ENCODE measurements around the gene AXL. TPM values are rescaled to one million over a fixed set of nuclear protein-coding genes. Genes with fewer than 3 reads are reported as not detected.
A peak's percentile ranks its signal among the peaks of the same experiment; 100 is the strongest.

Gene AXL
- total RNA-seq, 4 donors from 2014 or later = 19.7 to 52.4 (median 25.6) TPM

- Histone ChIP-seq H3K4me1 (peaks cover 0 to 8% (median 4%) of the 10 kb centered on the region in 4 donors), H3K36me3 (no peaks in the 10 kb centered on the region), H3K4me3 (no peak overlapping the region), H3K27ac (no peak overlapping the region), H3K27me3 (peaks cover 5% of the 10 kb centered on the region), H3K9me3 (no peaks in the 10 kb centered on the region)
- 82 to 100% methylated on average over 1 of the region's 1 CpG for WGBS, 2 donors (ENCODE audit: low coverage in 1 of 2)
- TF ChIP-seq POLR2A (IDR thresholded peaks at IDR 0.05) (no peak), POLR2AphosphoS5 (IDR thresholded peaks at IDR 0.05) (no peak), CTCF (IDR thresholded peaks at IDR 0.05) (no peak), EP300 (IDR thresholded peaks at IDR 0.05; ENCODE audit: low read depth) (no peak)
- no peak for DNase-seq
- in situ Hi-C loops (cut with MboI; ENCODE audit: low pct_ligation_motif_present in 1 of 4, low pct_unique_long_range_greater_than_20kb in 1 of 4, low sequenced_read_pairs in 3 of 4) (loop anchor here in 1 of 4 donors (5.0 kb wide), 1 partner anchor 43 kb away; no protein-coding TSS in a partner anchor), intact Hi-C loops (cut with DNase I; ENCODE audit: low total_unique reads) (no loop called here)
These were observed 4.9 kb upstream of the AXL start for GRCh38 chr19:41214161-41214560.

DNA sequence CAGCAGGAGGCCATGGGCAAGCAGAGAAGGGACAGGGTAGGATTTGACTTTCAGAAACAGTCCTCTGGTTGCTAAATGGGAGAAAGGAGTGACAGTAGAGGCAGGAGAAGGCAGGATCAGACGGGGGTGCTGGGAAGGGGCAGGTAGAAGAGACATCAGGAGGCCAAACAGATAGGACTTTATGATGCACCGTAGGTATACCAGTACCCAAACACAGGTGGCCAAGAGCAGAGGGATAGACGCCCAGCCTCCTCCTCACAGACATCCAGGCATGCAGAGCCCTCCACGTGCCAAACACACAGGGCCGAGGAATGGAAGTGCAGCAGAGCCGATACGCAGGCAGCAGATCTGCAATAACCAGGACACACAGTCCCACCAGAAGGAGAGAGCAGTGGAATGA is 1.3 kb upstream of the AXL start:
- intact Hi-C loops (cut with DNase I; ENCODE audit: low total_unique reads) = no loop called here
- Histone ChIP-seq H3K27ac (peak overlapping the region; percentile 89 to 96 (median 90)), H3K4me3 (no peak overlapping the region), H3K27me3 (peaks cover 29% of the 10 kb centered on the region), H3K4me1 (peaks cover 0 to 28% (median 6%) of the 10 kb centered on the region in 4 donors), H3K9me3 (no peaks in the 10 kb centered on the region), H3K36me3 (no peaks in the 10 kb centered on the region)
- DNase-seq = no peak
- TF ChIP-seq POLR2A (IDR thresholded peaks at IDR 0.05) (no peak), EP300 (IDR thresholded peaks at IDR 0.05; ENCODE audit: low read depth) (no peak), POLR2AphosphoS5 (IDR thresholded peaks at IDR 0.05) (no peak), CTCF (IDR thresholded peaks at IDR 0.05) (no peak)
- in situ Hi-C loops (cut with MboI; ENCODE audit: low pct_ligation_motif_present in 1 of 4, low pct_unique_long_range_greater_than_20kb in 1 of 4, low sequenced_read_pairs in 3 of 4) = no loop called here
- 54 to 67% methylated on average over 1 to 7 of the region's 7 CpGs for WGBS, 2 donors (ENCODE audit: low coverage in 1 of 2)

DNA sequence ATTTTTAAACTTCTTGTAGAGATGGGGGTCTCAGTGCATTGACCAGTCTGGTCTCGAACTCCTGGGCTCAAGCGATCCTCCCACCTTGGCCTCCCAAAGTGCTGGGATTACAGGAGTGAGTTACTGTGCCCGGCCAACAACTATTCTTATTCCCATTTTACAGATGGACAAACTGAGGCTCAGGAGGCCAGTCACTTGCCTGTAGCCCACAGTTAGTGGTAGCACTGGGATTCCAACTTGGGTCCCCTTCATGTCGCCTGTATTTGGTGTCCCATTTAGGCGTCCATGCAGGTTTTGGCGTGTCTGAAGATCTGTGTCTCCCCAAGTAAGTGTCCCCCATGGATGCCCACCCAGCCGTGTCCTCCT is 791 bp upstream of the AXL start:
- in situ Hi-C loops (cut with MboI; ENCODE audit: low pct_ligation_motif_present in 1 of 4, low pct_unique_long_range_greater_than_20kb in 1 of 4, low sequenced_read_pairs in 3 of 4) (no loop called here), intact Hi-C loops (cut with DNase I; ENCODE audit: low total_unique reads) (no loop called here)
- Histone ChIP-seq H3K9me3 (no peaks in the 10 kb centered on the region), H3K4me1 (peaks cover 0 to 28% (median 6%) of the 10 kb centered on the region in 4 donors), H3K27me3 (peaks cover 29% of the 10 kb centered on the region), H3K36me3 (no peaks in the 10 kb centered on the region), H3K27ac (peak overlapping the region; percentile 89 to 96 (median 90)), H3K4me3 (peak overlapping the region in 2 of 4 donors; percentile 46 to 55)
- no peak for DNase-seq
- 65% methylated on average over 7 of the region's 7 CpGs; no CpG with 5 or more reads in 1 of the 2 donors for WGBS, 2 donors (ENCODE audit: low coverage in 1 of 2)
- no peak for TF ChIP-seq CTCF (IDR thresholded peaks at IDR 0.05)
- no peak for TF ChIP-seq EP300 (IDR thresholded peaks at IDR 0.05; ENCODE audit: low read depth)
- TF ChIP-seq POLR2A (IDR thresholded peaks at IDR 0.05) = no peak
- TF ChIP-seq POLR2AphosphoS5 (IDR thresholded peaks at IDR 0.05) = no peak

DNA sequence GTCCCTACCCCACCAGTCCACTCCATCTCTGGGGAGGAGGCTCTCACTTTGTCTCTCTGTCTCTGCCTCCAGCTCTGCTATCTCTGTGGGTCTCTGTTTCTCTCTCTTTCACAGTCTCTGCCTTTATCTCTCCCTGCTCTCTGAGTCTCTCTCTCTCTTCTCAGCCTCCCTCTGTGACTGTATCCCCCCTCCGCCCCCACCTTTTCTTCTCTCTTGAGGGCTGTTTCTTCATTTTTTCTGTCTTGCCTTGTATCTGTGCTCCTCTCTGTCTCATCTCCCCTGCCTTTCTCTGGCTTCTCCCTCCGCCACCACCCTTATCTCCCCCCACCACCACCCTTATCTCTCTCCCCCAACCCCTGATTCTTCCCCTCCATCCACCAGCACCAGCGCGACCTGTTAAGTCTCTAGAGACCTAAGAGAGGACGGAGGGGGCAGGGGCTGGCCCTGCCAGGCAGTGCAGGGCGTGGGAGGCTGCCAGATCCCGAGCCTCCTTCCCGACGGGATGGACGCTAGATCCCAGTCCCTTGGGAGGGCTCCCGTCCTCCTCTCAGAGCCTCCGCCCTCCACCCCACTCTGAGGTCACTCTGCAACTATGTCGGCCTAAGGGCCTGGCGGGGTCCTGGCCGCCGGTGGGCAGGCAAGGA is 1.0 kb downstream of the AXL start:
- no peaks in the 10 kb centered on the region for H3K36me3 ChIP-seq
- H3K27me3 ChIP-seq = peaks cover 29% of the 10 kb centered on the region
- H3K27ac ChIP-seq = peak overlapping the region; percentile 89 to 96 (median 90)
- WGBS, 2 donors (ENCODE audit: low coverage in 1 of 2) = 20 to 28% methylated on average over 1 to 16 of the region's 16 CpGs
- peak; percentile 25 for DNase-seq
- H3K4me1 ChIP-seq = peaks cover 0 to 28% (median 11%) of the 10 kb centered on the region in 4 donors
- intact Hi-C loops (cut with DNase I; ENCODE audit: low total_unique reads) = no loop called here
- in situ Hi-C loops (cut with MboI; ENCODE audit: low pct_ligation_motif_present in 1 of 4, low pct_unique_long_range_greater_than_20kb in 1 of 4, low sequenced_read_pairs in 3 of 4) = no loop called here
- peak overlapping the region; percentile 35 to 55 (median 50) for H3K4me3 ChIP-seq
- no peak for TF ChIP-seq EP300 (IDR thresholded peaks at IDR 0.05; ENCODE audit: low read depth)
- TF ChIP-seq CTCF (IDR thresholded peaks at IDR 0.05) = no peak
- peak; percentile 23 to 36 (median 31) for TF ChIP-seq POLR2AphosphoS5 (IDR thresholded peaks at IDR 0.05)
- peak; percentile 38 for TF ChIP-seq POLR2A (IDR thresholded peaks at IDR 0.05)
- H3K9me3 ChIP-seq = no peaks in the 10 kb centered on the region

All from transverse colon (tissue), 4 donors.